Articular chondrocyte of knee joint (primary cell): ENCODE measurements around the gene ORC3. TPM values are rescaled to one million over a fixed set of nuclear protein-coding genes. Genes with fewer than 3 reads are reported as not detected.

Experiments used
- total RNA-seq: library from RNA; depleted of rRNA; stranded (reverse); fragments of >200 nt; gene quantifications from 2 replicates; pipeline ENCODE4 v1.2.3, GENCODE V29; 2012

The ORC3 gene
- total RNA-seq: 34.0 and 39.2 TPM in 2 replicates

DNA sequence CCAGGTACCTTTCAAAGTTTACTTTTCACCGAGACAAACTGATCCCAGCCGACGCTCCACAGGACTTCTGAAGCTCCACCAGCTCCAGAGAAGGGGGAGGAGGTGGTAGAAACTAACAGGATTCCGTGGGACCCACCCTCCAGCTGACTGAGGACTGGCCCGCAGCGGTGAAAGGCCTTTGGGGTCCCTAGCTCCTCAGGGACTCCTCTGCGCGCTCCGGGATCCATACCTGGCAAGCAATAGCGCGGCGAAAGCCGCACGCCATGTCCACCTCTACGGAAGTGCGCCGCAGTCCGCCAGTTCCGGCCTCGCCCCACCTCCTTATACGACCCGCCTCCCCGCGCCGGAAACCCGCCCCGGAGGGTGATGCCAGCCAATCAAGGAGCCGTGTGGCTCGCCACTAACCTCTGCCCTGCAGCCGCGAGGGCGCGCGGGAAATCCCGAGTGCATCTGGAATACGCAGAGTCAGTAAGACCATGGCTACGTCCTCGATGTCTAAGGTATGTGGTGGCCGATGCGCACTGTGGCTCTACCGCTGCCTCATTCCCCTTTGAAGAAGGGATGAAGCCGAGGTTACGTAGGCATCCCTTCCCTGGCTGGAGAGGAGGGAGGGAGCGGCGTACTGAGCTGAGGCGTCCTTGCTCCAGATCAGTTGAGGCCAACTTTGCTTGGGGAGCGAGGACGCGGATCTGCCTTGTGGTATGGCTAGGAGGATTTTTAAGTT lies at the start of gene ORC3, which contains the start of gene RARS2:
Gene ORC3 (plus strand): TSS at position 443 of the 724 bp plus-strand sequence. CDS start 34 bp downstream, at position 477.
Gene RARS2 (minus strand): TSS at position 295 of the 724 bp plus-strand sequence. CDS start 30 bp downstream, at position 265.

DNA sequence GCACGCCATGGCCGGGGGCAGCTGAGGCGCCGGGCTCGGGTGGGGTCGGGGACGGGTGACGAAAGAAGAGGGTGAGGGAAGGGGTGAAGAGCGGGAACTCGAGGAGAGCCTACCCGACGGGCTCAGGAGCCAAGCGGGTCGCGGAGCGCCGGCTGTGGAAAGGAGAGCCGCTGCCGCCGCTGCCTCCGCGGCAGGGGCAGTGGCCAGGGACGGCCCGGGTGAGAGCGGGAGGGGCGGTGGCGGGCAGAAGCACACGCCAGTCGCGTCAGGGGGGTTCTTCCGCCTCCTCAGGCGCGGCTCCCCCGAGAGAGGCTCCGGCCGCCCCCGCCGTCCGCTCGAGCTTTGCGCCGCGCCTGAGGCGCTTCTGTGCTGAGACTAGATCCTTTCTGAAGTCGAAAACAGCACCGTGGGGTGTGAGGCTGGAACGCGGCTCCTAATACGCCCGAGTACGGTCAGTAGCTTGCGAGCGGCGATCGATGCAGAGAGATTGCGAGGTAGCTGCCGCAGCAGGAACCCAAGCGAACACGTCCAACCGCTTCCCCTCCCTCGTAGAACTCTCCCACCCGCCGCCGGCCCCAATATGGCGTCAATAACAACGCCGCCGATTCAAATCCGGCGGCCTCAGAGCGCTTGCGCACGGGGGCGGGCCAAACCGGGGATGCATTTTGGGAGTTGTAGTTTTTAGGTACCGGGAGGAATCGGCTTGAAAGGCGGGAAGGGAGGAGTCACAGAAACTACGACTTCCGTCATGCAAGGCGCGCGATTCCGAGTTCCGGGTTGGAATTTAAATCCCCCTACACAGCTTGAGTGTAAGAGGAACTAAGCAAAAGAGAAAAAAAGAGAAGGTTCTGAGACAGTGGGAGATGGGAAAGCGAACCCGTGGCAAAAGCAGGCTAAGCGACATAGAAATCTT lies 112.0 kb downstream of the ORC3 start, which contains the start of gene AKIRIN2:
Gene AKIRIN2 (minus strand): TSS at position 558 of the 913 bp plus-strand sequence. CDS start 549 bp downstream, at position 9.

Other genes with a start within 250 kb of the ORC3 start
- 4.8 and 6.8 TPM in 2 replicates for gene C6orf163, start 245.3 kb upstream of the ORC3 start, total RNA-seq
- 1.2 and 2.5 TPM in 2 replicates for gene CFAP206, start 182.2 kb upstream of the ORC3 start, total RNA-seq
- gene SLC35A1, start 117.2 kb upstream of the ORC3 start, total RNA-seq: 18.7 and 24.0 TPM in 2 replicates
- gene RARS2, start 148 bp upstream of the ORC3 start, total RNA-seq: 53.6 and 57.9 TPM in 2 replicates
- 14.9 and 20.0 TPM in 2 replicates for gene AKIRIN2, start 112.1 kb downstream of the ORC3 start, total RNA-seq